ENCODE data around the gene RNF223. TPM values are rescaled to one million over a fixed set of nuclear protein-coding genes. Genes with fewer than 3 reads are reported as not detected.

RNF223 gene
- total and polyA plus RNA-seq, 2 of the 8 experiments (the other 6 are each of a cell fraction or from before 2014, with no cell fraction given): not detected

DNA sequence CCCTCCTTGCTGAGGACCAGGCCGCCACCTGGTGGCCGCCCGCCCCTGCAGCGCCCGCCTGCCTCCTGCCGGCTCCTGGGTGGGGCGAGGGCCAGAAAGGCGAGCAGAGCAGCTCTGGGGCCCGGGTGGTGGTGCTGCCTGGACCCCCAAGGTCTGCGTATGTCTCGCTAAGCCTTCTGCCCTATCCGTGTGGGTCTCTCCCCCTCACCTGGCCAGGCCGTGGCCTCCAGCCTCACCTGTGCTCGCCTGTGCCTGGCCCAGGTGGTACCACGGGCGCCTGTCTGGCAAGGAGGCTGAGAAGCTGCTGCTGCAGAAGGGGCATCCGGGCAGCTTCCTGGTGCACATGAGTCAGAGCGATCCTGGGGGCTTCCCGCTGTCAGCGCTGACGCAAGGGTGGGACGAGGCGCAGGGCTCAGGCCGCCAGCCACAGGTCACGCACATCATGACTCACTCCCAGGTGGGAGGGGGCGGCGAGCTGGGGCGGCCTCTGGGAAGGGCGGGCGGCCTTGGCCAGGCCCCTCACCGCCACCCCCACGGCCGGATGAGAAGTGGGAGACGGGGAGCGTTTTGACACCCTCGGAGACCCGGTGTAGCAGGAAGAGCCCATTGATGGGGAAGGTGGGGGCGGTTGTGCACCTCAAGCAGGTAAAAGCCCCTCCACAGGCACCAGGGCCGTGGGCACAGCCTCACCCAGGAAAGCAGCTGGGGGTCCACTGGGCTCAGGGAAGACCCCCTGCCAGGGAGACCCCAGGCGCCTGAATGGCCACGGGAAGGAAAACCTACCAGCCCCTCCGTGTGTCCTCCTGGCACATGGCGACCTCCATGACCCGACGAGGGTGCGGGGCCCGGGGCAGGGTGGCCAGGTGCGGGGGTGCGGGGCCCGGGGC, 9.9 kb downstream of the RNF223 start:
- H3K23me2 ChIP-seq (ENCODE audit: low read depth, low read length): peaks cover 8% of the 10 kb centered on the region; the same call in 1 of the 2 replicates
- no peak overlapping the region for H4K91ac ChIP-seq (replicated peaks; ENCODE audit: insufficient read length, low read length)
- H3K4ac ChIP-seq (replicated peaks; ENCODE audit: insufficient read length, low read depth, low read length): peak overlapping the region; percentile 78
- no peaks in the 10 kb centered on the region for H3K9me3 ChIP-seq (ENCODE audit: insufficient read depth in 2 of 2, low read depth in 1 of 2, low read length in 1 of 2)
- peak overlapping the region; percentile 100; the same call in 1 of the 2 replicates for H2BK15ac ChIP-seq (ENCODE audit: low read length)
- H3K27ac ChIP-seq (ENCODE audit: low read depth, low read length): no peak overlapping the region
- no peak overlapping the region for H2BK120ac ChIP-seq (replicated peaks; ENCODE audit: low read depth, low read length)
- ChIA-PET CTCF (ENCODE audit: partially characterized antibody) (interaction anchor here (0.6 to 10.2 kb wide), 37 partner anchors 9 to 882 kb away, joined by 3 to 80 read pairs (median 4); partner anchors contain the start of genes ISG15, PERM1 and RNF223), POLR2A (ENCODE audit: partially characterized antibody) (interaction anchor here (1.0 to 3.0 kb wide), 10 partner anchors 8 to 97 kb away, joined by 3 to 17 read pairs (median 4); partner anchors contain the start of gene PLEKHN1)
- H3K36me3 ChIP-seq (ENCODE audit: control insufficient read depth in 2 of 4, insufficient read depth in 4 of 4, low read length in 3 of 4): no peaks in the 10 kb centered on the region
- H3K9ac ChIP-seq (replicated peaks in 1 of 4; ENCODE audit: extremely low read depth in 1 of 4, low read depth in 3 of 4, low read length in 3 of 4): no peak overlapping the region
- WGBS, 2 experiments (ENCODE audit: extremely low coverage in 1 of 2, insufficient coverage in 1 of 2, insufficient read length in 1 of 2, insufficient replicate concordance in 2 of 2, low coverage in 1 of 2, low lambda C conversion rate in 2 of 2, missing lambda C conversion rate in 1 of 2): 38% methylated on average over 43 of the region's 50 CpGs; no CpG with 5 or more reads in 1 of the 2 experiments
- peak overlapping the region; percentile 84; the same call in 1 of the 2 replicates for H2BK12ac ChIP-seq (ENCODE audit: low read depth, low read length)
- DNase-seq (ENCODE audit: low read depth in 1 of 2, low spot score in 2 of 2) (peak in 1 of 2 experiments; percentile 83), FAIRE-seq (no peak)
- peak overlapping the region; percentile 90 for H3K18ac ChIP-seq (ENCODE audit: extremely low read depth, low read length)
- H2BK5ac ChIP-seq (ENCODE audit: low read depth, low read length): peak overlapping the region; percentile 71; the same call in 1 of the 2 replicates
- H3K4me3 ChIP-seq (ENCODE audit: extremely low read depth in 1 of 4, insufficient read depth in 2 of 4, low read depth in 3 of 4, low read length in 4 of 4): peak overlapping the region in 3 of 4 experiments; percentile 3 to 38 (median 8); a peak in 4 of 8 replicates
- no peaks in the 10 kb centered on the region for H3K79me1 ChIP-seq (ENCODE audit: low read depth, low read length)
- H2BK20ac ChIP-seq (ENCODE audit: low read length): no peak overlapping the region
- H2AFZ ChIP-seq (ENCODE audit: low read length): no peak overlapping the region
- peaks cover 0 to 12% (median 9%) of the 10 kb centered on the region in 4 experiments; a peak in 5 of 7 replicates for H3K4me1 ChIP-seq (replicated peaks in 1 of 4; ENCODE audit: control insufficient read depth in 3 of 4, insufficient read depth in 4 of 4, low read length in 3 of 4)
- peak overlapping the region; percentile 1 to 69; a peak in 3 of 4 replicates for H3K4me2 ChIP-seq (ENCODE audit: insufficient read depth in 1 of 2, low read depth in 2 of 2, low read length in 2 of 2)
- H2AK5ac ChIP-seq (ENCODE audit: low read depth, low read length): no peak overlapping the region
- H3K27me3 ChIP-seq (replicated peaks in 1 of 4; ENCODE audit: control insufficient read depth in 3 of 4, extremely low read depth in 1 of 4, insufficient read depth in 3 of 4, low read length in 3 of 4): peaks cover 6 to 35% (median 27%) of the 10 kb centered on the region in 4 experiments
- H4K20me1 ChIP-seq (replicated peaks in 1 of 2; ENCODE audit: control insufficient read depth in 1 of 2, insufficient read depth in 2 of 2, low read length in 2 of 2): peaks cover 0 to 12% of the 10 kb centered on the region in 2 experiments
- H3K79me2 ChIP-seq (ENCODE audit: control insufficient read depth in 1 of 2, insufficient read depth in 2 of 2, low read length in 2 of 2): no peaks in the 10 kb centered on the region
- no peak overlapping the region for H3K14ac ChIP-seq (ENCODE audit: insufficient read length)
- no peak overlapping the region for H3K56ac ChIP-seq (replicated peaks; ENCODE audit: insufficient read length, low read depth, low read length)
- H4K8ac ChIP-seq (ENCODE audit: extremely low read depth, insufficient read depth, low read length): peak overlapping the region; percentile 71
- H3K23ac ChIP-seq (ENCODE audit: insufficient read length): no peak overlapping the region
- H4K5ac ChIP-seq (ENCODE audit: insufficient read length, low read depth, low read length): no peak overlapping the region
- TF ChIP-seq HDAC6 (IDR thresholded peaks at IDR 0.05; ENCODE audit: low read depth, low read length) (no peak), POU5F1 (IDR thresholded peaks at IDR 0.05; ENCODE audit: low read depth, low read length) (no peak), CBX8 (IDR thresholded peaks at IDR 0.05; ENCODE audit: borderline replicate concordance, low read depth, low read length) (no peak), NANOG (IDR thresholded peaks at IDR 0.05; ENCODE audit: insufficient read depth, low read depth, low read length, poor library complexity, severe bottlenecking) (no peak), SIX5 (IDR thresholded peaks at IDR 0.05; ENCODE audit: low read depth, low read length) (no peak), GABPA (IDR thresholded peaks at IDR 0.05; ENCODE audit: borderline replicate concordance, insufficient read depth, low read length) (no peak; the same call in 1 of the 2 replicates), RAD21 (IDR thresholded peaks at IDR 0.05 in 1 of 2, conservative IDR thresholded peaks at IDR 0.05 in 1 of 2; ENCODE audit: low read depth in 2 of 2, low read length in 2 of 2) (peak; percentile 70 to 79), EGR1 (IDR thresholded peaks at IDR 0.05; ENCODE audit: borderline replicate concordance, low read depth, low read length) (no peak)

Data from H1 (cell line).